Neural progenitor cell (in vitro differentiated cells): ENCODE measurements around the gene MGST3. TPM values are rescaled to one million over a fixed set of nuclear protein-coding genes. Genes with fewer than 3 reads are reported as not detected.

Experiments
- DNase-seq: peaks from one replicate; pipeline ENCODE4 v3.0.0-alpha.2; 2016; ENCODE audit warnings: low spot score
- H2AFZ ChIP-seq: fragments of 200-600 bp; sonication (generic); replicated peaks from 2 replicates; pipeline ENCODE4 v1.6.1; 2016; ENCODE audit warnings: antibody characterized with exemption
- H3F3A ChIP-seq: fragments of 200-600 bp; sonication (generic); 2 replicates; pipeline ENCODE4 v1.6.1; 2016; ENCODE audit warnings: antibody characterized with exemption, low read depth
- H3K27ac ChIP-seq: fragments of 200-600 bp; sonication (generic); 2 replicates; pipeline ENCODE4 v1.5.1; 2016; ENCODE audit warnings: mild to moderate bottlenecking
- H3K27me3 ChIP-seq: fragments of 200-600 bp; sonication (generic); 2 replicates; pipeline ENCODE4 v1.6.1; 2016; ENCODE audit warnings: mild to moderate bottlenecking, moderate library complexity
- H3K36me3 ChIP-seq: fragments of 200-600 bp; sonication (generic); 2 replicates; pipeline ENCODE4 v1.5.1; 2016
- H3K4me1 ChIP-seq: fragments of 200-600 bp; sonication (generic); 2 replicates; pipeline ENCODE4 v1.6.1; 2016; ENCODE audit warnings: mixed run types
- H3K4me2 ChIP-seq: fragments of 200-600 bp; sonication (generic); 2 replicates; pipeline ENCODE4 v1.6.1; 2016
- H3K4me3 ChIP-seq: fragments of 200-600 bp; sonication (generic); 2 replicates; pipeline ENCODE4 v1.5.1; 2016
- H3K79me2 ChIP-seq: fragments of 200-600 bp; sonication (generic); 2 replicates; pipeline ENCODE4 v1.6.1; 2016; ENCODE audit warnings: low read depth
- H3K9ac ChIP-seq: fragments of 200-600 bp; sonication (generic); 2 replicates; pipeline ENCODE4 v1.6.1; 2016
- H3K9me3 ChIP-seq: fragments of 200-600 bp; sonication (generic); 2 replicates; pipeline ENCODE4 v1.5.1; 2016; ENCODE audit warnings: low read depth
- H4K20me1 ChIP-seq: fragments of 200-600 bp; sonication (generic); 2 replicates; pipeline ENCODE4 v1.6.1; 2016; ENCODE audit warnings: low read depth
- H3K27ac Mint-ChIP-seq: 3 replicates; pipeline ENCODE4 v1.8.0; 2021; ENCODE audit warnings: mixed read lengths
- H3K27me3 Mint-ChIP-seq: 2 replicates; pipeline ENCODE4 v1.8.0; 2022; ENCODE audit warnings: low read depth, mild to moderate bottlenecking, inconsistent platforms, moderate library complexity, mixed read lengths; ENCODE audit not compliant: insufficient read depth
- H3K36me3 Mint-ChIP-seq: 3 replicates; pipeline ENCODE4 v1.8.0; 2021; ENCODE audit warnings: mixed read lengths
- H3K4me1 Mint-ChIP-seq: 3 replicates; pipeline ENCODE4 v1.8.0; 2021; ENCODE audit warnings: mixed read lengths
- H3K4me3 Mint-ChIP-seq: 3 replicates; pipeline ENCODE4 v1.8.0; 2021; ENCODE audit warnings: mild to moderate bottlenecking, moderate library complexity, mixed read lengths
- H3K9me3 Mint-ChIP-seq: 3 replicates; pipeline ENCODE4 v1.8.0; 2020; ENCODE audit warnings: mixed read lengths
- EZH2 ChIP-seq: fragments of 200-600 bp; sonication (generic); IDR thresholded peaks from 2 replicates; pipeline ENCODE4 v1.6.1; 2017; ENCODE audit warnings: antibody characterized with exemption, mild to moderate bottlenecking, moderate library complexity
- EZH2phosphoT487 ChIP-seq: fragments of 200-600 bp; sonication (generic); IDR thresholded peaks from 2 replicates; pipeline ENCODE4 v1.6.1; 2017; ENCODE audit warnings: antibody characterized with exemption
- total RNA-seq: library from RNA; depleted of rRNA; stranded (reverse); fragments of >200 nt; gene quantifications from 2 replicates; pipeline ENCODE4 v1.2.3, GENCODE V29; 2015; ENCODE audit warnings: low replicate concordance
- TF ChIP-seq, protein P1 (sequence below): fragments of 200-600 bp; sonication (generic); IDR thresholded peaks from 2 replicates; pipeline ENCODE4 v1.5.1; 2017; ENCODE audit warnings: antibody characterized with exemption, mild to moderate bottlenecking

The MGST3 gene
- total RNA-seq, 1 donor from 2014 or later = 69.7 TPM

DNA sequence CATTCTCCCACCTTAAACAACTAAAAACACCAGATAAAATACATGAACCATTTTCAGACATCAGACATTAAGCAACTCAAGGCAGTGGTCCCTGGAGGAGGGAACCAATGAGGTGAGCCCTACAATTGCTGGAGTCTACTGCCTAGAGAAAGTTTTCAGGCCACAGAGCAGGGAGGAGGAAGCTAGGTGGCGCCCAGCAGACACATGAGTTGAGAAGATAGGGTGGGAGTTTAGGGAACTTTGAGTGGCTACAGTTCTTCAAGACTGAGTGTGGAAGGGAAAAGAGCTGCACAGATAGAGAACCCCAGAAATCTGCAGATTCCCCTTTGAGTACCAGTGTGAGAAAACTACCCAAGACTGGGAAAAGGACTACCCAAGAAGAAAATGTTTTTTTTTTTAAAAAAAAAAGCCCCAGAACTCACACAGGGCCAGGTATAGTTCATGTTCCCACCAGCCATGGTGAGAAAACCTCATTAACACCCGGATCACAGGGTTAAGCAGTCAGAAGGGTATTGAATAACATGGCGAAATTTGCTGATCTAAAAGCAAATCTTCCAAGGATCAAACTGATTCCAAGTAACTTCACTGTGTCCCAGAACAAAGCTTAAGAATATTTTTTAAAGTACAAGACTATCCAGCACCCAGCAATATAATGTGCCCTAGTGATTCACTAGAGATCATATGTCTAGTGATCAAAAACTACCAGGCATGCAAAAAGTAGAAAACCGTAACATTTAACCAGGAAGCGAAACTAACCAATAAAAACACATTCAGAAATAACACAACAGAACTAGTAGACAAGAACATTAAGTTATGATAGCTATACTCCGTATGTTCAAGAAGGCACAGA, 55.3 kb downstream of the MGST3 start:
- Mint-ChIP-seq H3K27ac (no peak overlapping the region), H3K4me1 (no peaks in the 10 kb centered on the region), H3K36me3 (peaks cover 56% of the 10 kb centered on the region), H3K27me3 (no peaks in the 10 kb centered on the region), H3K9me3 (peaks cover 13% of the 10 kb centered on the region), H3K4me3 (no peak overlapping the region)
- no peak overlapping the region for H2AFZ ChIP-seq
- no peaks in the 10 kb centered on the region for H3K27me3 ChIP-seq
- peaks cover 67% of the 10 kb centered on the region for H3K79me2 ChIP-seq
- H4K20me1 ChIP-seq = peaks cover 12% of the 10 kb centered on the region
- no peaks in the 10 kb centered on the region for H3F3A ChIP-seq
- H3K36me3 ChIP-seq = peaks cover 16% of the 10 kb centered on the region
- no peaks in the 10 kb centered on the region for H3K4me1 ChIP-seq
- DNase-seq = peak; percentile 27
- no peak overlapping the region for H3K27ac ChIP-seq
- H3K9ac ChIP-seq = no peak overlapping the region
- H3K4me2 ChIP-seq = no peak overlapping the region
- TF ChIP-seq EZH2phosphoT487 (no peak), EZH2 (no peak)
- TF ChIP-seq, protein P1, sequence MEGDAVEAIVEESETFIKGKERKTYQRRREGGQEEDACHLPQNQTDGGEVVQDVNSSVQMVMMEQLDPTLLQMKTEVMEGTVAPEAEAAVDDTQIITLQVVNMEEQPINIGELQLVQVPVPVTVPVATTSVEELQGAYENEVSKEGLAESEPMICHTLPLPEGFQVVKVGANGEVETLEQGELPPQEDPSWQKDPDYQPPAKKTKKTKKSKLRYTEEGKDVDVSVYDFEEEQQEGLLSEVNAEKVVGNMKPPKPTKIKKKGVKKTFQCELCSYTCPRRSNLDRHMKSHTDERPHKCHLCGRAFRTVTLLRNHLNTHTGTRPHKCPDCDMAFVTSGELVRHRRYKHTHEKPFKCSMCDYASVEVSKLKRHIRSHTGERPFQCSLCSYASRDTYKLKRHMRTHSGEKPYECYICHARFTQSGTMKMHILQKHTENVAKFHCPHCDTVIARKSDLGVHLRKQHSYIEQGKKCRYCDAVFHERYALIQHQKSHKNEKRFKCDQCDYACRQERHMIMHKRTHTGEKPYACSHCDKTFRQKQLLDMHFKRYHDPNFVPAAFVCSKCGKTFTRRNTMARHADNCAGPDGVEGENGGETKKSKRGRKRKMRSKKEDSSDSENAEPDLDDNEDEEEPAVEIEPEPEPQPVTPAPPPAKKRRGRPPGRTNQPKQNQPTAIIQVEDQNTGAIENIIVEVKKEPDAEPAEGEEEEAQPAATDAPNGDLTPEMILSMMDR = peak; percentile 31
- H3K4me3 ChIP-seq = no peak overlapping the region
- H3K9me3 ChIP-seq = no peaks in the 10 kb centered on the region

DNA sequence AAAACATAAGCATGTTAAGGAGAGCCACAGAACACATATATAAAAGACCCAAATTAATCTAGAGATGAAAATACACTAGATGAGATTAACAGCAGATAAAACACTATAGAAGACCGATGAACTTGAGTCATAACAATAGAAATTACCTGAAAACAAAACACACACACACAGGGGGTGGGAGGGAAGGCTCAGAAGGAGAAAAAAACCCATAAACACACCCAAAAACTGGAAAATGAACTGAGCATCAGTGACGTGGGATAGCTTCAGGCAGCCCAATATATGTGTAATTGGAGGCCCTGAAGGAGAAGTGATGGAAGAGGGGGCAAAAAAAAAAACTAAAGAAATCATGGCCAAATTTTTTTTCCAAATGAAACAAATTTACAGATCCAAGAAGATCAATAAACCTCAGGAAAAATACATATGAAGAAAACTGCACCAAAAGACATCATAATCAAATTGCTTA, 56.0 kb downstream of the MGST3 start:
- TF ChIP-seq EZH2 (no peak), EZH2phosphoT487 (no peak)
- TF ChIP-seq, protein P1 = no peak
- H3K27me3 ChIP-seq = no peaks in the 10 kb centered on the region

DNA sequence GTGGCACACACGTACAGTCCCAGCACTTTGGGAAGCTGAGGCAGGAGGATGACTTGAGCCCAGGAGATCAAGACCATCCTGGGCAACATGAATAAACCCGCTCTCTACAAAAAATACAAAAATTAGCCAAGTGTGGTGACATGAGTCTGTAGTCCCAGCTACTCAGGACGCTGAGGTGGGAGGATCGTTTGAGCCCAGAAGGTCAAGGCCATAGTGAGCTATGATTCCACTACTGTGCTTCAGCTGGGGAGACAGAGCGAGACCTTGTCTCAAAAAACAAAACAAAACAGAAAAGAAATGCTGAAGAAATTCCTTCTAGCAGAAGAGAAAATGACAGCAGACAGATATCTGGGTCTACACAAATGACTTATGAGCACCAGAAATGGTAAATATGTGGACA, 57.0 kb downstream of the MGST3 start:
- H3K79me2 ChIP-seq = peaks cover 75% of the 10 kb centered on the region

More for the DNA sequence above, 56.0 kb downstream of the MGST3 start:
- Mint-ChIP-seq H3K4me3 (no peak overlapping the region), H3K9me3 (peaks cover 19% of the 10 kb centered on the region), H3K27ac (no peak overlapping the region), H3K27me3 (no peaks in the 10 kb centered on the region), H3K36me3 (peaks cover 59% of the 10 kb centered on the region), H3K4me1 (no peaks in the 10 kb centered on the region)
- Histone ChIP-seq H3K4me3 (no peak overlapping the region), H3K79me2 (peaks cover 73% of the 10 kb centered on the region), H2AFZ (no peak overlapping the region), H4K20me1 (peaks cover 12% of the 10 kb centered on the region), H3K9ac (no peak overlapping the region), H3K4me1 (no peaks in the 10 kb centered on the region), H3K4me2 (no peak overlapping the region), H3K27ac (no peak overlapping the region), H3F3A (no peaks in the 10 kb centered on the region), H3K9me3 (no peaks in the 10 kb centered on the region), H3K36me3 (peaks cover 14% of the 10 kb centered on the region)
- DNase-seq = no peak

DNA sequence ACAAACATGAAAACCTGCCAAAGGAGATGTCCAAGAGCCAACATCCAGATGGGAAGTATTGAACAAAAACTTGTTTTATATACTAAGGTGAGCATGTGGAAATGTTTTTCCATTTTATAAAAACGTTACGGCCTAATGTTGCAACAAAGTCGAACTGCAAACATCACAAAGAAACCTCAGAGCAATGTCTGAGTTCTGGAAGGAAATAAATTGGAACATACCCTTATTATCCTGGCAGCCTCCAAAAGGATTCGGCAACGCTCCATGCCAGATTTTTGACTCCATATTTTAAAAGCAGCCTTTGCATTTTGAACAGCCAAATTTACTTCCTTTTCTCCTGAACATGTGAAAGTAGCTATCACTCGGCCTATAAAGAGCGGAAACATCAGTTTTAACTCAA, 64.0 kb downstream of the MGST3 start:
- H3F3A ChIP-seq = peaks cover 20% of the 10 kb centered on the region
- H3K4me2 ChIP-seq = no peak overlapping the region
- H3K27me3 ChIP-seq = no peaks in the 10 kb centered on the region
- peaks cover 66% of the 10 kb centered on the region for H3K79me2 ChIP-seq
- no peak for DNase-seq
- H3K9ac ChIP-seq = no peak overlapping the region
- no peaks in the 10 kb centered on the region for H3K9me3 ChIP-seq
- Mint-ChIP-seq H3K4me1 (peaks cover 11% of the 10 kb centered on the region), H3K27me3 (no peaks in the 10 kb centered on the region), H3K36me3 (peaks cover 26% of the 10 kb centered on the region), H3K9me3 (peaks cover 16% of the 10 kb centered on the region), H3K27ac (no peak overlapping the region), H3K4me3 (no peak overlapping the region)
- H4K20me1 ChIP-seq = no peaks in the 10 kb centered on the region
- TF ChIP-seq, protein P1 = no peak
- TF ChIP-seq EZH2 (no peak), EZH2phosphoT487 (no peak)
- H2AFZ ChIP-seq = no peak overlapping the region
- H3K4me3 ChIP-seq = no peak overlapping the region
- peaks cover 10% of the 10 kb centered on the region for H3K4me1 ChIP-seq
- H3K36me3 ChIP-seq = no peaks in the 10 kb centered on the region
- no peak overlapping the region for H3K27ac ChIP-seq

More for the DNA sequence above, 57.0 kb downstream of the MGST3 start:
- Mint-ChIP-seq H3K27ac (no peak overlapping the region), H3K4me3 (no peak overlapping the region), H3K27me3 (no peaks in the 10 kb centered on the region), H3K9me3 (peaks cover 21% of the 10 kb centered on the region), H3K4me1 (no peaks in the 10 kb centered on the region), H3K36me3 (peaks cover 53% of the 10 kb centered on the region)
- Histone ChIP-seq H2AFZ (no peak overlapping the region), H3K27ac (no peak overlapping the region), H3K9ac (no peak overlapping the region), H3K4me3 (no peak overlapping the region), H3K36me3 (peaks cover 6% of the 10 kb centered on the region), H3K4me2 (no peak overlapping the region), H3K4me1 (no peaks in the 10 kb centered on the region), H4K20me1 (peaks cover 12% of the 10 kb centered on the region), H3K9me3 (no peaks in the 10 kb centered on the region), H3F3A (no peaks in the 10 kb centered on the region), H3K27me3 (no peaks in the 10 kb centered on the region)
- no peak for DNase-seq
- TF ChIP-seq EZH2phosphoT487 = no peak
- TF ChIP-seq EZH2 = no peak
